KOPT-K1 (cell line): Measurements from ENCODE around the gene SLC43A2.

ENCODE experiments used
- H3K27ac ChIP-seq: fragments of 200-600 bp; sonication (generic); 2 replicates; pipeline ENCODE4 v1.5.1; 2016; ENCODE audit warnings: antibody characterized with exemption, mild to moderate bottlenecking, low read depth, low read length; ENCODE audit not compliant: poor library complexity, severe bottlenecking
- H3K36me3 ChIP-seq: fragments of 200-600 bp; sonication (generic); 2 replicates; pipeline ENCODE4 v1.5.1; 2017; ENCODE audit warnings: antibody characterized with exemption, mild to moderate bottlenecking, low read length, moderate library complexity; ENCODE audit not compliant: insufficient read depth
- H3K9me3 ChIP-seq: fragments of 200-600 bp; sonication (generic); 2 replicates; pipeline ENCODE4 v1.5.1; 2017; ENCODE audit warnings: antibody characterized with exemption, low read length, mild to moderate bottlenecking; ENCODE audit not compliant: insufficient read depth, poor library complexity, severe bottlenecking

Gene SLC43A2

DNA sequence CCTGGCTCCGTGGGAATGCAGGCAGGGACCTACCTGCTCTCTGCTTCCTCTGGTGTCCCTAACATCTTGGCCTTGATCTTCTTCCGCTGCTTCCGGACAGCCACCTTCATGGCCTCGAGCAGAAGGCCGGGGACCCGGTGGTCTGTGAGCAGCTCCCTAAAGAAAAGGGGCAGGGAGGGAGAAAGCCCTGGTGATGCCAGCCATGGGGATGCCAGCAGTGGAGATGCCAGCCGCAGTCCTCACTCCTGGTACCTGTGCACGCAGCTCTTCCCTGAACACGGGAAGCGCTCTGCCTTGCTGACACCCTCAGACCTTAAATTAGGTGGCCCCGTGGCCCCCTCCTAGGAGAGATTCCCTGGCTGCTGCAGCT is 19.2 kb upstream of the SLC43A2 start:
- no peak overlapping the region for H3K27ac ChIP-seq
- no peaks in the 10 kb centered on the region for H3K9me3 ChIP-seq
- H3K36me3 ChIP-seq: peaks cover 39% of the 10 kb centered on the region

DNA sequence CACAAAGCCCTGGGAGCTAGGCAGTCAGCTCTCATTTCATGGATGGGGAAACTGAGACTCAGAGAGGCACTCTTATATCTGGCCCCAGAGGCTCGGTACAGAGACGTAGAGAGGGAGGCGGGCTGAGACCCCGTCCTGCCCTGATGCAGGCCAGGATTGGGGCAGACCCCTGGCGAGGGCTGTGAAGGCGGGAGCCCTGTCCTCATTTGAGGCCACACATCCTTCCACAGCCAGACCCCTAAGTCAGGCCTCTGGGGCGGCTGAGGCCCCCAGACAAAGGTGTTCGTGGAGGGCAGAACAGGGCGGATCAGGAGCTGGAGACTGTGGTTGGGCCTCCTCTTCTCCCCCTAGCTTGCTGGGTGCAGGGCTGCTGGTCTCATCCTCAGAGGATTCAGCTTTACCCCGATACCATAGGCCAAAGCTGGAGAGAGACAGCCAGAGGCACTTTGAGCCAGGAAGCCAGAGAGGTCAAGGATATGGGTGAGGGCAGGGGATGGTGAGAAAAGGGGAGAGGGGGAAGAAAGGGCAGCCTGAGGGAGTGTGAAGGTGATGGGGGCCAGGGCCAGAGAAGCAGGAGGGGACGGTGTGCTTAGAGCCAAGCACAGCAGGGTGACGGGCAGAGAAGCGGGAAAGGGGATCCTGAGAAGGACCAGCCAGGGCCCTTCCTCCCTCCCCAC is 17.7 kb upstream of the SLC43A2 start:
- no peak overlapping the region for H3K27ac ChIP-seq
- H3K36me3 ChIP-seq: peaks cover 24% of the 10 kb centered on the region
- no peaks in the 10 kb centered on the region for H3K9me3 ChIP-seq

DNA sequence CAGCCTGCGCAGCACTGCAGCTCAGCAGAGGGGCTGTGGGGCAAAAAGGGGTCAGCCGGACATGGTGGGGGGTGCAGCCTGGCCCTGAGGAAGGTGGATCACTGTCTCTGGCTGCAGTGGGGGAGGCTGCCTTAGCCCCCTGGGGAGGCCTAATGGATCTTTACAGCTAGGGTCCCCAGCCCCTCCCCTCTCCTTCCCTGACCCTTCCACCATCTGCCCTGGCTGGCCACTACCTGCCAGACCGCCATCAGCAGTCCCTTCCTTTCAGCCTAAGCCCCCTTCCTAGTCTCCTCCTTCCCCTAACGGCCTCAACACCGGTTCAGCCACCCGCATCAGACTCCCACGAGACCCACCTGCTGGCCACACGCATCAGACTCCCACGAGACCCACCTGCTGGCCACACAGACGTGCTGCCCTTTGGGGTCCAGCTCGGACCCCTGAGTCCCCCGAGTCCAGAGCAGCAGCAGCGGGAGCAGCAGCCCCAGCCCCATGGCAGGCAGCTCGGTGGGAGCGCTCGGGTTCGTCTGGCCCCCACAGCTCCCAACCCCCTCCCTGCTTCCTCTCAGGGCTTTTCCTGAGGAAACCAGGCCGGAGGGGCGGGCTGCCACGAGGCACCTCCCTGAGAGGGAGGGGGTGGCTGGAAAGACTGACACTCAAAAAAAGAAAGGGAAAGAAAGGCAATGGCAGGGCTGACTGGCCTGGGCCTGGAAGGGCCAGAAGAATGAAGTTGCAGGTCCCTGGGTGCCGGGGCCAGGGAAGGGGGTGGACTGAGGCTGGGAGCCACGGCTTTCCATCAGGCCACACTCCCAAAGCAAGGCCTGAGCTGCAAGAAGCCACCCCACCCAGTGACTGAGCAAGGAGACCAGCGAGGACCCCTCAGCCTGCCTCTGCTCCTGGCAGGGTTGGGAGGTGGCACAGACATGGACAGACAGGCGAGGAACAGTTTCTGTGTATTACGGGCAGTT is 16.9 kb upstream of the SLC43A2 start, which contains the start of gene SCARF1:
SCARF1 (minus strand) TSS at position 526 of the 965 bp plus-strand sequence; CDS start at position 491, 35 bp downstream.
- Histone ChIP-seq H3K9me3 (no peaks in the 10 kb centered on the region), H3K27ac (no peak within 1 kb of the TSS), H3K36me3 (peaks cover 16% of the 10 kb centered on the region)

DNA sequence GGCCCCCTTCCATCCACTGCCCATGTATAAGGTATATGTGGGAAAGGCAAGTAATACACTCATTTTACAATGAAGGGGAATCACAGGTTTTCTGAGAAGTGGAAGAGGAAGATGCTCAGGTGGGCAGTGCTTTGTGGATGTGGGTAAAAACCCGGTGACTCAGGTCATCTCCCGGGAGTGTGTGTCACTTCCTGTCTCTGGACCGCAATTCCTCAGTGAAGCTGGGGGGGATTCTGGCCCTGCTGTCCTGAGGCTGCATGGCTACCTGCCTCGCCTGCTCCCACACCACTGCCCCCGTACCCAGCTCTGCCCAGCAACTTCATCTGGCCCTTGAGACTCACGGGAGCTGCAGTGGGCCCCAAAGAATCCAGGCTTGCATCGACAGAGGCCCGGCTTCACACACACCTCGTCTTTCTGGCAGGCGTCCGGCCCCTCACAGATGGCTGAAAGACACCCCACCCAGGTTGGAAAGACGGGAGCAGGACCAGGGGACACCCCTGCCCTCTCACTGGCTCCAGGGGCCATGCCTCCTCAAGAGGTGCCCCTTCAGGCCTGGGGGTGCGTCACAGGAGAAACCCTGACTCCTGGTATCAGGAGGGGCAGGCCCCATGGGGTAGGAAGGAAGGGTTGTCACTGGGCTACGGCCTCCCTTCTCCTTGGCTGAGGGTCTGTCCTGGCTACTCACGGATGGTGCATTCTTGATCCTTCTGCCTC is 16.0 kb upstream of the SLC43A2 start:
- Histone ChIP-seq H3K9me3 (no peaks in the 10 kb centered on the region), H3K27ac (no peak overlapping the region), H3K36me3 (peaks cover 9% of the 10 kb centered on the region; the same call in 1 of the 2 replicates)

DNA sequence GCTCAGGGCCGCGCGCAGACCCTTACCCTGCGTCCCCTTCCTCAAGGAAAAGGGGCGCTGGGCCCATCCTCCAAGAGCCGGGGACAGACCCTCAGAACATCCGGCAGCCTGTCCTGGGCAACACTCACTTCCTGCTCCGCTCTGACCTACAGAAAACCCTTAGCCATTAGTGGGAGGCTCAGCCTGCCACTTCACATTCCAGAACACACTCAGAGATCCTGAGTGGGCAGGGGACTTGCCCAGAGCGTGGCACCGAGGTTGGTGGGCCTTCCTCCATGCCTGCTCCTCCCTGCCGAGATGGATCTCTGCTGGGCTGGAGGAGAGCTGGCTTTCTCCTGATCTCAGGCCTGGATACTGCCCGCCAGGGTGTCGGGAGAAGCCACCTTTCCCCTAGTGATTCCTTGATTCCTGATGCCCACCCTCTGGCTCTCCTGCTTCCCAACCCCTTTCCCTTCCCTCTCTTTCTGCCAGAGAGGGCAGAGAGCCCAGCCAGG is 15.4 kb upstream of the SLC43A2 start:
- H3K36me3 ChIP-seq: peaks cover 9% of the 10 kb centered on the region; the same call in 1 of the 2 replicates
- no peak overlapping the region for H3K27ac ChIP-seq
- H3K9me3 ChIP-seq: no peaks in the 10 kb centered on the region

DNA sequence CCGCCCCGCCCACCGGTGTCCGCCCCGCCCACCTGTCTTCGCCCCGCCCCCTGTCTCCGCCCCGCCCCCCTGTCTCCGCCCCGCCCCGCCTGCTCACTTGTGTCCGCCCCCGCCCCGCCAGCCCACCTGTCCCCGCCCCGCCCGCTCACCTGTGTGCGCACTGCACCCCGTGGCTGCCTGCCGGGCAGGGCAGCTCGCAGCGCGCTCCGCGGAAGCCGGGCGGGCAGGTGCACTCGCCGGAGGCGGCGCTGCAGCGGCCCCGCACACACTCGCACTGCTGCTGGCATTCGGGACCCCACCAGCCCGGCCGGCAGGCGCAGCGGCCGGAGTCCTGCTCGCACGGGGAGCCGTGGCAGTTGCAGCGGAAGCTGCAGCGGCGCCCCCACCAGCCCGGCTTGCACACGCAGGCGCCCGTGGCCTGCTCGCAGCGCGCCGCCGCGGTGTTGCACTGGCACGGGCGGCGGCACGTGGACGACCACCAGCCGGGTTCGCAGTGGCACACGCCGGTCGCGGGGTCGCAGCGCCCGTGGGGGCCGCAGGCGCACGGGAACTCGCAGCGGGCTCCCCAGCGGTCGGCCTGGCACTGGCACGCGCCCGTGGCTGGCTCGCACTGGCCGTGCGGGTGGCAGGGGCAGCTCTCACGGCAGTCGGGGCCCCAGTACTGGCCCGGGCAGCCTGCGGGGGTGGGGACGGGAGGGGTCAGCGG is 14.8 kb upstream of the SLC43A2 start:
- H3K36me3 ChIP-seq: peaks cover 9% of the 10 kb centered on the region; the same call in 1 of the 2 replicates
- no peak overlapping the region for H3K27ac ChIP-seq
- H3K9me3 ChIP-seq: no peaks in the 10 kb centered on the region

DNA sequence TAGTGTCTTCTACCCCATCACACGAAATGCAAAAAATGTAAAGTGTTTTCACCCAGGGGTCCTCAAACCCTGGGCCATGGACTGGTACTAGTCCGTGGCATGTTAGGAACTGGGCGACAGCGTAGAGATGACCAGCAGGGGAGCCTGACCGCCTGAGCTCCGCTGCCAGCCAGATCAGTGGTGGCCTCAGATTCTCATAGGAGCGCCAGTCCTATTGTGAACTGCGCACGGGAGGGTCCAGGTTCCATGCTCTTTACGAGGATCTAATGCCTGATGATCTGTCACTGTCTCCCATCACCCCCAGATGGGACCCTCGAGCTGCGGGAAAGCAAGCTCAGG is 12.4 kb upstream of the SLC43A2 start:
- no peaks in the 10 kb centered on the region for H3K36me3 ChIP-seq

DNA sequence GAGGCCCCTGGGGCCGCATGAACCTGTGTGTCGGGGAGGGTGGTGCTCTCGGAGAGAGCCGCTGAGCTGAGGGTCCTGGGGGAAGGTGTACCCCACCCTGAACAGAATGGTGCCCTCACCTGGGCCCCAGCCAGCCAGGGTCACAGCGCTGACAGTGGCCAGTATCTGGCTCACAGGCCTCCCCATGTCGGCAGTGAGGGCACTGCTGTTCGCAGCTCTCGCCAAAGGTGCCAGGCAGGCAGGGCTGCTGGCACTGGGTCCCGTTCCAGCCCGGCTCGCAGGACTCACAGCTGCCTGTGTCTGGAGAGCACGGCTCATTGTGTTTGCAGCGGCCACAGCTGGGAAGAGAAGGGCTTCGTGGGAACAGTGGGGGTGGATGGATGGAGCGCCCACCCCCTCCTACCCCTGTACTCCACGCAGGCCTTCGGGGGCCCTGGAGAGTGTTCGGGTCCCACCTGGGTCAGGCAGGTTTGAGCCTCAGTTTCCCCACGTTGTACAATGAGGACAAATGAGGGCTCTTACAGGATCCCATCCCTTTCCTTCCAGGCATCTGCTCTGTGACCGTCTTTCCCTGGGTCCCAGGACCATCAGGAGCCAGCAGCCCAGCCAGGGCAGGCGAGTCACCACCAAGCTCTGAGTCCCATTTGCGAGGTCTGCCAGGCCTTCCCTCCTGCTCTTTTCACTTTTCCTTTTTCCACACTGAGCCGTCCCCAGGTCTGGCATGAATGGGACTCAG is 11.9 kb upstream of the SLC43A2 start:
- Histone ChIP-seq H3K9me3 (no peaks in the 10 kb centered on the region), H3K27ac (no peak overlapping the region), H3K36me3 (no peaks in the 10 kb centered on the region)

More for the DNA sequence above, 12.4 kb upstream of the SLC43A2 start:
- Histone ChIP-seq H3K9me3 (no peaks in the 10 kb centered on the region), H3K27ac (no peak overlapping the region)

DNA sequence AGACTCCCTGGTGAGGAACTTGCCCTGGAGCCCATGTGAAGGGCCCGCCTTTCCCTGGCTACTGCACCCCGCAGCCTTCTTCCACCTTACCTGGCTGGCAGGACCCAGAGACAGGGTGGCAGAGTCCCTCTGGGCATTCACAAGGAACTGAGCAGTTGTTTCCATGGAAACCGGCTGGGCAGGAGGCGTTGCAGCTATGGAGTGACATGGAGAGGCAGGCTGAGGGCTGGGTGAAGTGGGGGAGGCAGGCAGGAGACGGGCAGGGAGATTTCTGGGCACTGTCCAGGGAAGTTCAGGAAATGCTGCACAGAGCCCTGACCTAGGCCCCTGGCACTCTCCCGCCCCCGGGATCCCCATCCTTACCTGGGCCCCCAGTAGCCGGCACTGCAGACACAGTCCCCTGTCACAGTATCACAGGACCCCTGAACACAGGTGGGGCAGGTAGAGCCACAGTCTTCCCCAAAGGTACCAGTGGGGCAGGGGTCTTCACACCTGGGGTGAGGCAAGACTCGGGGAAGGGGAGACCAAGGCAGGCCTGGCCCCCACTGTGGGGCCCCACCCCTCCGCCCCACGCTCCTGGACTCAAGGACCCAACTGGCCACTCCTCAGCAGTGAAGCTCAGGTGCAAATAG is 11.0 kb upstream of the SLC43A2 start:
- no peaks in the 10 kb centered on the region for H3K36me3 ChIP-seq
- H3K9me3 ChIP-seq: no peaks in the 10 kb centered on the region
- H3K27ac ChIP-seq: no peak overlapping the region

DNA sequence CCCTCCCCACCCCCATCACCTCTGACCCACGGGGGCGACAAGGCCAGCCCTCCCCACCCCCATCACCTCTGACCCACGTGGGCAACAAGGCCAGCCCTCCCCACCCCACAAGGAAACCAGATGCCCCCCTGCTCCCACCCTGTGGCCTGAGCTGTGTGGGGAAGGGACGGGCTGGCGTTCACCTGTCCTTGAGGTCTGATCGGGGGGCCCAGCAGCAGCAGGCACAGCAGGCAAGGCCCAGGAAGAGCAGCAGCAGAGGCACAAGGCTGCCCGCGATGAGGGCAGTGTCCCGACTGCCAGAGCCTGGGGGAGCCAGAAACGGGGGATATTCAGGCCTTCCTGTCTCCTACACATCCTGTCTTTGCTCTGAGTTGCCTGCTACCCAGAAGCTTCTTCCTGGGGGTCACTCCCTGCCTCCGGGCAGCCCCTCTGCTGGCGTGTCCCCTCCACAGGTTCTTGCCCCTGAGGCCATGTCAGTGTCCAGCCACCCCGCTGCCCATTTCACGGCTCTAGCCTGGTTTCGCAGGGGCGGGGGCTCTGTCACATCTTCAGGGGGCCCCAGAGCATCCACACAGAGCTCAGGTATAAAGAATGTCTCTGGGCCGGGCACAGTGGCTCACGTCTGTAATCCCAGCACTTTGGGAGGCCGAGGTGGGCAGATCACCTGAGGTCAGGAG is 10.1 kb upstream of the SLC43A2 start:
- no peaks in the 10 kb centered on the region for H3K9me3 ChIP-seq
- H3K27ac ChIP-seq: no peak overlapping the region
- no peaks in the 10 kb centered on the region for H3K36me3 ChIP-seq

DNA sequence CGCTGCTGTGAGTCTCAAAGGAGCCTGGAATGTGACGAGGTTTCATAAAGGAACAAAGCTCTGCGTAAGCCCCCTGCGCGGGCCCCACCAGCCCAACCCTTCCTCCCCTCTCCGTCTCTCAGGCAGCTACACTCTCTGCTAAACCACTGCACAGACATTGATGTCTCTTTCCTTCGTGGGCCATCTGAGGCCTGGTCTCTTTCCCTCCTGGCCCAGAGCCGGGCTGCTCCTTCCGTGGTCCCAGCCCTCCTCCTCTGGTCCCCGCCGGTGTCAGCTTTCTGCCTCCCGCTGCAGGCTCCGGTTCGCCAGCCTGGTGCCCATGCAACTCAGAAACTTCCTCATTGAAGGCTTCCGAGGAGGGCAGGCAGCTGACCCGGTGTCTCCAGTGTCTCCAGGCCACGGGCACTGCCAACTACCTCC is 9.5 kb upstream of the SLC43A2 start:
- Histone ChIP-seq H3K27ac (no peak overlapping the region), H3K9me3 (no peaks in the 10 kb centered on the region), H3K36me3 (no peaks in the 10 kb centered on the region)

DNA sequence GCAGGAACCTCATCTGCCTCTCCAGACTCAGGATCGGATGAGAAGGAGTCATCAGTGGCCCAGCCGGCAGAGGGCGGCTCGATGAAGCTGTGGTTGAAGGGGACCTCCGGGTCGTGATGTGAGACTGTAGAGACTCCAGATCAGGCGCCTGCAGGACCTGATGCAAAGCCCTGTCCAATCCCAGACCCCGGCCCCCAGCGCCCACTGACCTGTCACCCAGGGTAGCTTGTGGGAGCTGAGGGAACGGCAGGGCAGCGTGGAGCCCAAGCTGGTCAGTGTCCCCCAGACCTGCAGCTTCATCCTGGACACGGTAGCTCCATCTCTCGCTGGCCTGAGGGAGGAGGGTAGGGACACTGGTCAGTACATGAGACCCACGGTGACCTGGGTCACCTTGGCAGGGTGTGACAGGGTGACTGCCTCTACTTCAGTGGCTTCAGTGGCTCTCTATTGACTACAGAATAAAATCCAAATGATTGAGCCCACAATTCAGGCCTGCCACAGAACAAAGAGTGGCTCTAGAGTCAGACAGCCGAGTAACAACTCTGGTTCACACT is 8.2 kb upstream of the SLC43A2 start:
- Histone ChIP-seq H3K36me3 (no peaks in the 10 kb centered on the region), H3K27ac (no peak overlapping the region), H3K9me3 (no peaks in the 10 kb centered on the region)
